Fibroblast of the aortic adventitia (primary cell): Measurements from ENCODE around the gene UPK2. TPM values are rescaled to one million over a fixed set of nuclear protein-coding genes. Genes with fewer than 3 reads are reported as not detected.
A peak's percentile ranks its signal among the peaks of the same experiment; 100 is the strongest.

Source experiments
- DNase-seq: peaks from one replicate; pipeline ENCODE4 v3.0.0-alpha.2; 2010; ENCODE audit warnings: low read depth
- H3K4me3 ChIP-seq: 2 replicates; pipeline ENCODE4 v1.5.1; 2011; ENCODE audit warnings: low read depth, mild to moderate bottlenecking, control low read depth, low read length, moderate library complexity
- total RNA-seq: library from RNA; depleted of rRNA; stranded (reverse); fragments of >200 nt; gene quantifications from 2 replicates; pipeline ENCODE4 v1.2.3, GENCODE V29; 2012; ENCODE audit warnings: low replicate concordance
- TF ChIP-seq, protein P1 (sequence below): IDR thresholded peaks from 2 replicates; pipeline ENCODE4 v1.5.1; 2011; ENCODE audit warnings: mild to moderate bottlenecking, low read length, control low read depth, inconsistent platforms; ENCODE audit not compliant: insufficient read depth

The UPK2 gene
- total RNA-seq, 1 donor, result not detected

DNA sequence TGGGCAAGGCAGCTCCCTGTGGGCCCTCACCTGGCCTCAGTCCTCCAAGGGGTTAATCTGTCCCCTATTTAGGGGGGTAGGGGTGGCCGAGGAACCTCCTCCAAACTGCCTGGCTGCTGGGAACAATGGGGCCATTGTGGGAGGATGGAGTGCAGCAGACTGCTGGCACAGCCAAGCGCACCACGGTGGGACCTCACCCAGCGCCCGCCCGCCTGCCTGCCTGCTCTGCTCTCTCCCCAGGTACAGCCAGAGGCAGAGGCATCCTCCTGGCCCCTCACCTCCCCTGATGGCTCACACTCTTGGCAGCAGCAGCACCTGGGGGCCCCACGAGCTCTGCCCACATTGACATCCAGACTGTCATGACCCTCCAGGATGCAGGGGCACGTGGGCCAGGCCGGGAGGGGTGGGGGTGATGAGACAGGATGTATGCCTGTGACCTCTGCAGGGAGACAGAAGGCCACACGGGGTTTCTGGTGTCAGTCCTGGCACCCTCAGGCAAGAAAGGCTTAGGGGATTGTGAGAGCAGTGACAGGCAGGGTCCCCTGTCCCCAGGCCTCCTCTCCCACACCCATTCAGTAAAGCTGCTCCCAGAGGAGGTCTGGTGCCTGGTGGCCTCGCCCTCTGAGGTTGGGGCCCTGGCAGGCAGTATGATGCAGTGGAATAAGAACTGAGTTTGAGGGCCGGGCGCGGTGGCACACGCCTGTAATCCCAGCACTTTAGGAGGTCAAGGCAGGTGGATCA is 41.8 kb upstream of the UPK2 start:
- no peak for DNase-seq
- H3K4me3 ChIP-seq, result no peak overlapping the region
- TF ChIP-seq, protein P1, sequence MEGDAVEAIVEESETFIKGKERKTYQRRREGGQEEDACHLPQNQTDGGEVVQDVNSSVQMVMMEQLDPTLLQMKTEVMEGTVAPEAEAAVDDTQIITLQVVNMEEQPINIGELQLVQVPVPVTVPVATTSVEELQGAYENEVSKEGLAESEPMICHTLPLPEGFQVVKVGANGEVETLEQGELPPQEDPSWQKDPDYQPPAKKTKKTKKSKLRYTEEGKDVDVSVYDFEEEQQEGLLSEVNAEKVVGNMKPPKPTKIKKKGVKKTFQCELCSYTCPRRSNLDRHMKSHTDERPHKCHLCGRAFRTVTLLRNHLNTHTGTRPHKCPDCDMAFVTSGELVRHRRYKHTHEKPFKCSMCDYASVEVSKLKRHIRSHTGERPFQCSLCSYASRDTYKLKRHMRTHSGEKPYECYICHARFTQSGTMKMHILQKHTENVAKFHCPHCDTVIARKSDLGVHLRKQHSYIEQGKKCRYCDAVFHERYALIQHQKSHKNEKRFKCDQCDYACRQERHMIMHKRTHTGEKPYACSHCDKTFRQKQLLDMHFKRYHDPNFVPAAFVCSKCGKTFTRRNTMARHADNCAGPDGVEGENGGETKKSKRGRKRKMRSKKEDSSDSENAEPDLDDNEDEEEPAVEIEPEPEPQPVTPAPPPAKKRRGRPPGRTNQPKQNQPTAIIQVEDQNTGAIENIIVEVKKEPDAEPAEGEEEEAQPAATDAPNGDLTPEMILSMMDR, result no peak

DNA sequence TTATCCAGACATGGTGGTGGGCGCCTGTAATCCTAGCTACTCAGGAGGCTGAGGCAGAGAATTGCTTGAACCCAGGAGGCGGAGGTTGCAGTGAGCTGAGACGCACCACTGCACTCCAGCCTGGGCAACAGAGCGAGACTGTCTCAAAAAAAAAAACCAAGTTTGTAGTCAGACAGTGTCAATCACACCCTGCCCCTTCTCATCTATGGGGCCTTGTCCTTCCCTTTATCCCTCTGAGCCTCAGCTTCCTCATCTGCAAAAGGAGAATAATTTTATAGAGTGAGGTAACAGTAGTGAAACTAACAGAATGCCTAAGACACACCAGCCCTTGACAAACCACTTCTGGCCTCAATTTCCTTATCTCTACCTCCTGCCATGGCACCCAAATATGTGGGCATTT is 41.1 kb upstream of the UPK2 start:
- H3K4me3 ChIP-seq, result no peak overlapping the region
- DNase-seq, result no peak
- TF ChIP-seq, protein P1, result no peak

DNA sequence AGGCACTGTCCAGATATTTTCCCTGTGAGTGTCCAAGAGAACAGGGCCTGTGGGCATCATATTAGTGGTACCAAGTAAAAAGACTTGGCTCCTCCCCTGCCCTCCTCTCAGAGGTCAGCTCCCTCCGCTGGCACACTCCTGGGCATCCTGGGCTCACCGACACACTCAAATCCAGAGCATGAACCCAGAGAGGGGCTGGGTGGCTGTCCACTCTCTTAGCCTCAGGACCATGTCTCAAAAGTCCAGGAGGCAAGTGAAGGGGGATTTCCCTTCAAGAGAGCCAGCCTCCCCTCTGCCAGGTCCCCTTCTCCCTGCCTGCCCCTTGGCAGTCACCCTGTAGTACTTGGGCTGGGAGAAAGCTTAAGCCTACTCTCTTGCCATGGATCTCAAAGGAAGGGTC is 40.7 kb upstream of the UPK2 start:
- DNase-seq, result no peak
- no peak overlapping the region for H3K4me3 ChIP-seq
- TF ChIP-seq, protein P1, result no peak

DNA sequence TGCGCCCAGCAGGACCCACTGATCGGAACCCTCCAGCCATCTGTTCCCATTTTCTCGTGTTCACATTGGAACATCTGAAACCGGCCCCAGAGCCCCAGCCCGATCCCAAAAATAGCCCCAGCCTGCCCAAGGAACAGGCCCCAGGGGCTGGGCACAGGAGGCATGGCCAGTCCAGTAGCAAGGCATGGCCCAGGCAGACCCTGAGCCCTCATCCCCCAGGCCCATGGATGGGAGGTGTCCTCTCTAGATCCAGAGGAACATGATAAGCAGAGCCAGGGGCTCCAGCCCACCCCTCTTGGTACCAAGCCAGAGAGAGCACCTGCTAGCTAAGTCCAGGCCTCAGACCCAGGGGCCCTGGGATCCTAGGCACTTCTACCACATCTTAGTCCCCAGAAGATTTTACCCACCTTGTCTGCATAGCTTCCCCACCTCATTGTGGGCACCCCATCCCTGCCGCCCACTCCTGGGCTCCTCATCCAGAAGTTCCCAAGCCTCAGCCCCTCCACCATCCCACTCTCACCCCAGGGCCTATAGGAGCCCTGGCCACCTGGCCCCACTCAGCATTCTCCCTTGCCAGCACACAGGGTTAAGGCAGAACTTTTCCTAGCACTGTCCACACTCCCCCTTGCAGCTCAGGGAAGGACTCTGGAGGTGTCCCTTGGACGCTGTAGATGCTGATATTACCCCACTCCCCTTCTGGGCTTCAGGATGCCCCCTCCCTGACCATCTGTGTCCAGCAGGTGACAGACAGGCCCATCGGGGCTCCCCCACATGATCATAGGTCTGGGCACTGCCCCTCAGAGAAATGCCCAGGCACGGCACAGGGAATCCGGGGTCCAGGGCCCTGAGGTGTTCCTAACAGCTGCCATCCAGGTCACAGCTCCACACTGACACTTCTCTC is 39.9 kb upstream of the UPK2 start:
- DNase-seq, result no peak
- TF ChIP-seq, protein P1, result no peak

DNA sequence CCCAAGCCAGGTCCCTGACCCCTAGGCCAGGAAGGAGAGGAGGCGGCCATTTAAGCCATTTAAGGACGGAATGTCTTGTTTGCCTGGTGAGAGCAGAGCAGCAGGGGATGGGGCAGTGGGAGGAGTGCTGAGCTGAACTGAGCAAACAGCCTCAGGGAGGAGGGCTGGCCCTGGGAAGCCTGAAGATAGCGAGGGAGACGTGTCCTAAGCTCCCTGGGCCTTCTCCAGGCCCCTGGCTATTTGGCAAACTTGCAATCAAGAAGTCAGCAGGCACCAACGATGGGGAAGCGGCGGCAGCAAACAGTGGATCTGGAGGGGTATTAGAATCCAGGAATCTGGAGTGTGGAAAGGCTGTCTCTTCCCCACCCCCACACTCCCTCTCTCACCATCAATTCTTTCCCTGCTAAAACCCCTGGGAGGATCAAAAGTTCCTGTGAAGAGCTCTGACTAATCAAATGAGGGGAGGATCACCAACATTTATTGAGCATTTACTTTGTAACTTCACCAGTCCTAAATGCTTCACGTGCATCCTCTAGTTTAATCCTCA is 39.2 kb upstream of the UPK2 start:
- TF ChIP-seq, protein P1, result no peak
- H3K4me3 ChIP-seq, result peak overlapping the region; percentile 51
- DNase-seq, result peak; percentile 89

More for the DNA sequence above, 39.9 kb upstream of the UPK2 start:
- peak overlapping the region; percentile 51 for H3K4me3 ChIP-seq

DNA sequence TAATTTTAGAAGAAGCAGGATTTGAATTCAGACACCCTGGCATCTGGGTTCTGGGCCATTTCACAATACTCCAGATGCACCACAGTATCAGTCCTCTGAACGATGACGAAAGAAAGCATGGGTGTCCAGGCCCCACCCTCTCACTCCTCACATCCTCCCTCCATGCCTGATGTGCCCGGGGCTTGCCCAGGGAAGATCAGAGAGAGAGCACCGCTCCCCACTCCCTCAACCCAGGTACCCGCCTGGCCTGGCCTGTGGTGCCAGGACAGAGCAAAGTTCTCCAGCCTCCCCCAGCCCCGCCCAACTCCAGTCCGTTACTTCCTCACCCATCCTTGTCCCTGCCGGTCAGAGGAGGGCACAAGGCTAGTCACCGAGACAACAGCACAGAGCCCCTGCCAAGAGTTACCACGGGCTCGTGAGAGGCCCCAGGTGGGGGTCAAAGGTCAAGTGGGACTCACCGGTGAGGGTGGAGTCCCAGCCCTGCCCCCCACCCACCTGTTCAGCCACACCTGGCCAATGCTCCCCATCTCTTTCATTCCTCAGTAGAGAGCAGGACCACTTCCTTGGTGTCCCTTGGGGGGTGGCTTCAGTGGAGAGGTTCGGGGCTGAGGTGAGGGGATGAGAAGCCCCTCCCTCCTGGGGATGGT is 38.5 kb upstream of the UPK2 start:
- TF ChIP-seq, protein P1, result no peak
- peak overlapping the region; percentile 57 for H3K4me3 ChIP-seq
- peak; percentile 93 for DNase-seq
